Thoracic aorta (tissue), 2 donors: Measurements from ENCODE around the gene TAF4B. TPM values are rescaled to one million over a fixed set of nuclear protein-coding genes. Genes with fewer than 3 reads are reported as not detected.

ENCODE experiments used
- ATAC-seq: fragments of 150-250 bp; one replicate; pipeline ENCODE4 v1.8.0; 2017; ENCODE audit warnings: low read depth; ENCODE audit not compliant: insufficient number of reproducible peaks, low FRiP score
- DNase-seq: peaks from one replicate; pipeline ENCODE4 v3.0.0-alpha.2; 2020; ENCODE audit warnings: low spot score
- H3K27ac ChIP-seq, 2 donors: fragments of 200-600 bp; sonication (generic); 1 replicate in 1 of 2; 2 replicates in 1 of 2; pipeline ENCODE4 v1.5.1; 2016; ENCODE audit warnings: mild to moderate bottlenecking in 2 of 2, moderate library complexity in 2 of 2
- H3K27me3 ChIP-seq: fragments of 200-600 bp; sonication (generic); replicated peaks from 2 replicates; pipeline ENCODE4 v1.6.0; 2016; ENCODE audit warnings: mild to moderate bottlenecking; ENCODE audit not compliant: insufficient read depth
- H3K36me3 ChIP-seq: fragments of 200-600 bp; sonication (generic); one replicate; pipeline ENCODE4 v1.5.1; 2016
- H3K4me1 ChIP-seq, 2 donors: fragments of 200-600 bp; sonication (generic); 1 replicate in 1 of 2; 2 replicates in 1 of 2; pipeline versions ENCODE4 v1.5.1 to v1.6.0; 2016; ENCODE audit warnings: low read depth in 2 of 2, mild to moderate bottlenecking in 1 of 2; ENCODE audit not compliant: control insufficient read depth in 1 of 2
- H3K4me3 ChIP-seq: fragments of 200-600 bp; sonication (generic); 2 replicates; pipeline ENCODE4 v1.5.1; 2016; ENCODE audit warnings: mild to moderate bottlenecking
- H3K9me3 ChIP-seq: fragments of 200-600 bp; sonication (generic); 2 replicates; pipeline ENCODE4 v1.5.1; 2016
- CTCF ChIP-seq: fragments of 200-600 bp; sonication (generic); IDR thresholded peaks from one replicate; pipeline ENCODE4 v1.5.1; 2019; ENCODE audit warnings: antibody characterized with exemption
- total RNA-seq, 2 donors: library from RNA; depleted of rRNA; stranded (reverse); fragments of >200 nt; gene quantifications; one replicate each; pipeline versions ENCODE4 v1.1.0 to v1.2.3, GENCODE V29; 2016

TAF4B gene
- total RNA-seq, 2 donors from 2014 or later, result 3.9 to 15.6 TPM

DNA sequence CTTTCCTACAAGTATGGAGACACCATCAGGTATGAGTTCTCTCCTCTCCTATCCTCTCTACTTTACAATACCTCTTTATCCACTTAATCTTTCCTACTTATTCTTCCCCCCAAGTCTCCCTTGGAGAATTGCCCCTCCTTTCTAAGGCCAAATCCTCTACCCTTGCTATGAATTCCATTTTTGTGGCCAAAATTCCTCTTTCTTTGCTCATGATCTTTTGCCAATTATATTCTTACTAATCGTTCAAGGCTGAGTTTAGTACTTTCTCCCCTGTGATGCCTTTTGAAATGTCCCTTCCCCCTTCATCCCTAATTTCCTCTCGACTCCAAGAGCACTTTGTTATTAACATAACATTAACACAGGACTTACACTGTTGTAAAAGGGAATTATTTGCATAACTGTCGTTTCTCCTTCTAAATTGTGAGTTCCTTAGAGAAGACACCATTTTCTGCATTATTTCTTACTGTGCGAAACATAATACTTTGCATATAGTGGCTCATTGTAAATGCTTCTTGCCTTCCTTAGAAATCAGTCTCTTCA, 188.7 kb downstream of the TAF4B start:
- TF ChIP-seq CTCF, result no peak
- Histone ChIP-seq H3K4me3 (no peak overlapping the region), H3K27ac (no peak overlapping the region), H3K4me1 (no peaks in the 10 kb centered on the region), H3K27me3 (no peaks in the 10 kb centered on the region), H3K36me3 (no peaks in the 10 kb centered on the region), H3K9me3 (no peaks in the 10 kb centered on the region)
- DNase-seq, result no peak
- no peak for ATAC-seq

DNA sequence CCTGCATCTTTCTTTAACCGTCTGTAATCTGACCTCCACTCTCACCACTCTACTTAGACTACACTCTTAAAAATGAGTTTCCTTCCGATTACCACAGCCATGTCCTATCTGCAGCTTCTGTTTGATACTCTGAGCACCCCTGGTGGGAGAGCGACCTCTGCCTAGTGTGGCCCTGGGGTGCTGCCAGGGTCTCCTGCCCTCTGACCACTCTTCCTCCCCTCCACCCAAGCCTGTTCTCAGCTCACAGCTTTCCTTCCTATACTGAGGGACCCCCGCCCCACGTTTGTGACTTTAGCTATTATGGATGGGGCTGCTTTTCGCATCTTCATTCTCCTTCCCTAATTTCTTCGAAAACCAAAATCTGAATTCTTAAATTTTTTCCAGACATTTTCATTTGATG, 189.4 kb downstream of the TAF4B start:
- no peaks in the 10 kb centered on the region for H3K9me3 ChIP-seq
- no peak for TF ChIP-seq CTCF
- no peaks in the 10 kb centered on the region for H3K27me3 ChIP-seq
- no peaks in the 10 kb centered on the region for H3K4me1 ChIP-seq
- DNase-seq (no peak), ATAC-seq (no peak)
- no peaks in the 10 kb centered on the region for H3K36me3 ChIP-seq
- no peak overlapping the region for H3K27ac ChIP-seq
- H3K4me3 ChIP-seq, result no peak overlapping the region

- Histone ChIP-seq H3K27ac (no peak overlapping the region), H3K4me1 (no peaks in the 10 kb centered on the region), H3K36me3 (no peaks in the 10 kb centered on the region), H3K27me3 (no peaks in the 10 kb centered on the region), H3K9me3 (no peaks in the 10 kb centered on the region), H3K4me3 (no peak overlapping the region)
- DNase-seq (no peak), ATAC-seq (no peak)
- TF ChIP-seq CTCF, result no peak
Observed at GRCh38 chr18:26416652-26417150, 190.5 kb downstream of the TAF4B start.

DNA sequence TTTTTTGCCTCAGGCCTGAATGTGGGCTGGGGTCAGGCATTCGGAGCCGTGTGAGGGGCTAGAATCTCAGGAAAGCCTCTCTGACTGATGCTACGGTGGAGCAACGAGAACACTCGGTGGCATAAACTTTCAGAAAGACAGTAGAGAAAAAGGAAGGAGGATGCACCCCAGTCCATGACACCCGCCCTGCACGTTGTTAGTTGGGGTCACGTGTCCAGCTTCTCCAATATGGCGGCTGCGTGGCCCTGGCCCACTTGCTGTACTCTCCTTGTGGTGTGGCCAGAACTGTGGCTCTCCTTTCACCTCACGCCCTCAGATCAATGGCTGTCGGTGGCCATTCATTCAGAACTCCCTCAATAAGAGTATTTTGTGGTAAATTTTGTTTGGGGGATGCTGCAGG, 190.9 kb downstream of the TAF4B start:
- Histone ChIP-seq H3K36me3 (no peaks in the 10 kb centered on the region), H3K27ac (no peak overlapping the region), H3K4me1 (no peaks in the 10 kb centered on the region), H3K9me3 (no peaks in the 10 kb centered on the region), H3K27me3 (no peaks in the 10 kb centered on the region), H3K4me3 (no peak overlapping the region)
- TF ChIP-seq CTCF, result no peak
- no peak for DNase-seq
- no peak for ATAC-seq

DNA sequence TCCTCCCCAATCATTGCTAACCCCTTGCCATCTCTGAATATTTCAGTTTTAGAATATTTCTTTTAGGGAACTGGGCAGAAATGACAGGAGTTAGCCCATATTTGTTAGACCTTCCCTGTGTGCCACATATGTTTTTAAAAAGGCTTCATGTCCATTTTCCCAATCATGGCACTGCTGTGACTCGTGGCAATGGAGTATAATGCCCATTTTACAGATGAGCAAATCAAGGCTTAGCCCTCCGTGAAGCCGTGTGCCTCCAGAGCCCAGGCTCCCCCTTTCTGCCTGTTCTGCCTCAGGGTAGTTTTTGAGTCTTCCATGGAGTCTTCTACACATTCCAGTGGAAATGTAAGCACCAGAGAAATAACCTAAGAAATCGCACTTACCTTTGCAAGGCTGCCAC, 192.0 kb downstream of the TAF4B start:
- no peak for DNase-seq
- Histone ChIP-seq H3K4me3 (no peak overlapping the region), H3K27ac (no peak overlapping the region), H3K9me3 (no peaks in the 10 kb centered on the region), H3K27me3 (no peaks in the 10 kb centered on the region), H3K36me3 (no peaks in the 10 kb centered on the region), H3K4me1 (no peaks in the 10 kb centered on the region)
- ATAC-seq, result no peak
- no peak for TF ChIP-seq CTCF
